K562 (cell line): ENCODE measurements around the gene RPS6KA2. TPM values are rescaled to one million over a fixed set of nuclear protein-coding genes. Genes with fewer than 3 reads are reported as not detected.

Experiments used
- RBM22 ChIP-seq: fragments of 200-400 bp; formaldehyde crosslinking; IDR thresholded peaks from 2 replicates; pipeline ENCODE4 v1.6.1; 2018; ENCODE audit warnings: low read length, low read depth; ENCODE audit not compliant: poor library complexity, severe bottlenecking
- TAF7 ChIP-seq: fragments of 450-650 bp; IDR thresholded peaks from 2 replicates; pipeline ENCODE4 v1.6.1; 2016; ENCODE audit warnings: missing genetic modification characterization, missing compliant biosample characterization
- TAL1 ChIP-seq: fragments of 450-650 bp; IDR thresholded peaks from 2 replicates; pipeline ENCODE4 v1.6.1; 2016; ENCODE audit warnings: mild to moderate bottlenecking
- TSC22D4 ChIP-seq: fragments of 450-650 bp; IDR thresholded peaks from 2 replicates; pipeline ENCODE4 v1.6.1; 2016; ENCODE audit warnings: missing genetic modification characterization, missing biosample characterization, control low read depth
- polyA plus RNA-seq, 8 experiments: library from polyadenylated mRNA; depleted of rRNA in 4 of 8; stranded (reverse) in 5 of 8; unstranded in 3 of 8; fragments of >200 nt; fragmentation: Nextera tagmentation in 2 of 8; fragmentation: Illumina TruSeq in 1 of 8; extraction: Ambion mirVana in 2 of 8; extraction: Trizol in 1 of 8; gene quantifications; 2 replicates each; pipeline versions ENCODE4 v1.2.1 to v1.2.3, GENCODE V29; 2011 to 2014; ENCODE audit warnings: inconsistent platforms in 1 of 8, missing spikeins in 1 of 8
- total RNA-seq, 7 experiments: library from RNA; depleted of rRNA in 6 of 7; stranded (reverse); fragments of >200 nt in 6 of 7; fragmentation: Illumina TruSeq in 2 of 7; extraction: Trizol in 2 of 7; gene quantifications; 2 replicates each; pipeline versions ENCODE4 v1.2.1 to v1.2.3, GENCODE V29; 2011 to 2021; ENCODE audit warnings: low replicate concordance in 1 of 7
- TF ChIP-seq, protein P1 (sequence below): fragments of 250-450 bp; sonication (Bioruptor Pico); IDR thresholded peaks from 2 replicates; pipeline ENCODE4 v1.5.0; 2020; ENCODE audit warnings: mild to moderate bottlenecking
- TF ChIP-seq, protein P2 (sequence below): fragments of 450-650 bp; formaldehyde crosslinking; IDR thresholded peaks from 2 replicates; pipeline ENCODE4 v1.4.0; 2020; ENCODE audit warnings: mild to moderate bottlenecking, mixed read lengths
- TF ChIP-seq, protein P3 (sequence below): fragments of 200-400 bp; formaldehyde crosslinking; IDR thresholded peaks from 2 replicates; pipeline ENCODE4 v1.6.1; 2017; ENCODE audit warnings: mild to moderate bottlenecking, low read depth, low read length, moderate library complexity

Gene RPS6KA2
- total and polyA plus RNA-seq, 9 of the 15 experiments (the other 6 are each of a cell fraction or from before 2014, with no cell fraction given): 0.29 to 1.00 (median 0.53) TPM

DNA sequence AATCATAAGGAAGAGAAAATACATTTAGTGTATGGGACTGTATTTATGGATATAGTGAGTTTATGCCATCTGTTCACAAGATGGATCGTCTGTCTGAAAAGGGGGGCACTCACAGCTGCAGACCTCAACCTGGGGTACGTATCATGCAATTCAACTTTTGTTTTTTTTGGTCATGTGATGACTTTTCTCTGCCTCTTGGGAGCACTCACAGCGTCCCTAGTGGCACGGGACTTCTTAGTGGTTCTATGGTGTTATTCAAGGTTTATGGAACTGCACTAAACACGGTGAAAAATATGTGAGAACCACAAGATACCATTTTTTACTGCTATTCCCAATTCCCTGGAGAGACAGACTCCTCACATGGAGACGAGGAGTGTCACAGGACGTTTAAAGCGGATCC lies 183.9 kb downstream of the RPS6KA2 start (continued):
- TF ChIP-seq, protein P1, sequence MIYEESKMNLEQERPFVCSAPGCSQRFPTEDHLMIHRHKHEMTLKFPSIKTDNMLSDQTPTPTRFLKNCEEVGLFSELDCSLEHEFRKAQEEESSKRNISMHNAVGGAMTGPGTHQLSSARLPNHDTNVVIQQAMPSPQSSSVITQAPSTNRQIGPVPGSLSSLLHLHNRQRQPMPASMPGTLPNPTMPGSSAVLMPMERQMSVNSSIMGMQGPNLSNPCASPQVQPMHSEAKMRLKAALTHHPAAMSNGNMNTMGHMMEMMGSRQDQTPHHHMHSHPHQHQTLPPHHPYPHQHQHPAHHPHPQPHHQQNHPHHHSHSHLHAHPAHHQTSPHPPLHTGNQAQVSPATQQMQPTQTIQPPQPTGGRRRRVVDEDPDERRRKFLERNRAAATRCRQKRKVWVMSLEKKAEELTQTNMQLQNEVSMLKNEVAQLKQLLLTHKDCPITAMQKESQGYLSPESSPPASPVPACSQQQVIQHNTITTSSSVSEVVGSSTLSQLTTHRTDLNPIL (CRISPR knock-in tag): no peak
- TF ChIP-seq RBM22: no peak
- TF ChIP-seq, protein P2, sequence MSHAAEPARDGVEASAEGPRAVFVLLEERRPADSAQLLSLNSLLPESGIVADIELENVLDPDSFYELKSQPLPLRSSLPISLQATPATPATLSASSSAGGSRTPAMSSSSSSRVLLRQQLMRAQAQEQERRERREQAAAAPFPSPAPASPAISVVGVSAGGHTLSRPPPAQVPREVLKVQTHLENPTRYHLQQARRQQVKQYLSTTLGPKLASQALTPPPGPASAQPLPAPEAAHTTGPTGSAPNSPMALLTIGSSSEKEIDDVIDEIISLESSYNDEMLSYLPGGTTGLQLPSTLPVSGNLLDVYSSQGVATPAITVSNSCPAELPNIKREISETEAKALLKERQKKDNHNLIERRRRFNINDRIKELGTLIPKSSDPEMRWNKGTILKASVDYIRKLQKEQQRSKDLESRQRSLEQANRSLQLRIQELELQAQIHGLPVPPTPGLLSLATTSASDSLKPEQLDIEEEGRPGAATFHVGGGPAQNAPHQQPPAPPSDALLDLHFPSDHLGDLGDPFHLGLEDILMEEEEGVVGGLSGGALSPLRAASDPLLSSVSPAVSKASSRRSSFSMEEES (CRISPR knock-in tag): peak; percentile 64
- TF ChIP-seq, protein P3, sequence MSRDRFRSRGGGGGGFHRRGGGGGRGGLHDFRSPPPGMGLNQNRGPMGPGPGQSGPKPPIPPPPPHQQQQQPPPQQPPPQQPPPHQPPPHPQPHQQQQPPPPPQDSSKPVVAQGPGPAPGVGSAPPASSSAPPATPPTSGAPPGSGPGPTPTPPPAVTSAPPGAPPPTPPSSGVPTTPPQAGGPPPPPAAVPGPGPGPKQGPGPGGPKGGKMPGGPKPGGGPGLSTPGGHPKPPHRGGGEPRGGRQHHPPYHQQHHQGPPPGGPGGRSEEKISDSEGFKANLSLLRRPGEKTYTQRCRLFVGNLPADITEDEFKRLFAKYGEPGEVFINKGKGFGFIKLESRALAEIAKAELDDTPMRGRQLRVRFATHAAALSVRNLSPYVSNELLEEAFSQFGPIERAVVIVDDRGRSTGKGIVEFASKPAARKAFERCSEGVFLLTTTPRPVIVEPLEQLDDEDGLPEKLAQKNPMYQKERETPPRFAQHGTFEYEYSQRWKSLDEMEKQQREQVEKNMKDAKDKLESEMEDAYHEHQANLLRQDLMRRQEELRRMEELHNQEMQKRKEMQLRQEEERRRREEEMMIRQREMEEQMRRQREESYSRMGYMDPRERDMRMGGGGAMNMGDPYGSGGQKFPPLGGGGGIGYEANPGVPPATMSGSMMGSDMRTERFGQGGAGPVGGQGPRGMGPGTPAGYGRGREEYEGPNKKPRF: no peak
- TF ChIP-seq TAL1: no peak
- TF ChIP-seq TSC22D4 (tag): no peak
- TF ChIP-seq TAF7 (tag): no peak
